Ramos (cell line): ENCODE data around the gene FAAH.
"Not testable (repeated sequence)": the region's sequence is repeated elsewhere in the genome, so short reads cannot be mapped to it uniquely, and the experiment has no call there.

ENCODE experiments used
- in situ Hi-C: fragments of 300-500 bp; cut with MboI; formaldehyde crosslinking; loops from one replicate; pipeline ENCODE4 v1.14.3; 2022; ENCODE audit warnings: low sequenced_read_pairs; ENCODE audit not compliant: unreplicated experiment

FAAH gene

GRCh38 chr1:46394108-46394871, at the start of gene FAAH:
Gene FAAH, plus strand, starts transcription at chr1:46394317. Its CDS starts 32 bp downstream, at chr1:46394349.
- in situ Hi-C loops, result no loop called here

GRCh38 chr1:46344481-46344880, 49.6 kb upstream of the FAAH start:
- in situ Hi-C loops, result no loop called here

- in situ Hi-C loops, result no loop called here
Measured at GRCh38 chr1:46345281-46345680, 48.8 kb upstream of the FAAH start.

GRCh38 chr1:46352363-46352762, 41.8 kb upstream of the FAAH start:
- in situ Hi-C loops, result no loop called here

GRCh38 chr1:46355920-46356319, 38.2 kb upstream of the FAAH start:
- in situ Hi-C loops, result not testable (repeated sequence)

GRCh38 chr1:46362158-46362557, 32.0 kb upstream of the FAAH start:
- in situ Hi-C loops, result no loop called here

GRCh38 chr1:46363121-46363520, 31.0 kb upstream of the FAAH start:
- in situ Hi-C loops, result no loop called here

GRCh38 chr1:46364612-46365011, 29.5 kb upstream of the FAAH start:
- in situ Hi-C loops, result no loop called here

GRCh38 chr1:46365796-46366195, 28.3 kb upstream of the FAAH start:
- in situ Hi-C loops, result not testable (repeated sequence)

GRCh38 chr1:46367072-46367471, 27.0 kb upstream of the FAAH start:
- in situ Hi-C loops, result no loop called here

- in situ Hi-C loops, result not testable (repeated sequence)
Measured at GRCh38 chr1:46367701-46368100, 26.4 kb upstream of the FAAH start.

- in situ Hi-C loops, result no loop called here
Measured at GRCh38 chr1:46368791-46369190, 25.3 kb upstream of the FAAH start.

- in situ Hi-C loops, result no loop called here
Measured at GRCh38 chr1:46369542-46370213, 24.4 kb upstream of the FAAH start.

- in situ Hi-C loops, result no loop called here
Measured at GRCh38 chr1:46370214-46370633, 23.9 kb upstream of the FAAH start.

- in situ Hi-C loops, result no loop called here
Measured at GRCh38 chr1:46372431-46372830, 21.7 kb upstream of the FAAH start.

GRCh38 chr1:46379996-46380395, 14.1 kb upstream of the FAAH start:
- in situ Hi-C loops, result no loop called here

GRCh38 chr1:46380508-46380907, 13.6 kb upstream of the FAAH start:
- in situ Hi-C loops, result no loop called here

- in situ Hi-C loops, result no loop called here
Measured at GRCh38 chr1:46393510-46393909, 607 bp upstream of the FAAH start.

- in situ Hi-C loops, result no loop called here
Measured at GRCh38 chr1:46394872-46395465, 852 bp downstream of the FAAH start.

GRCh38 chr1:46396441-46397398, 2.6 kb downstream of the FAAH start:
- in situ Hi-C loops, result no loop called here
